HG03039 (cell line): ENCODE measurements around the gene CMIP.

ENCODE experiments used
- ATAC-seq: cut with Tn5 transposase; IDR thresholded peaks from one replicate; pipeline ENCODE4 v1.9.1; 2021; ENCODE audit warnings: mild to moderate bottlenecking, moderate library complexity; ENCODE audit not compliant: unreplicated experiment

Gene CMIP

DNA sequence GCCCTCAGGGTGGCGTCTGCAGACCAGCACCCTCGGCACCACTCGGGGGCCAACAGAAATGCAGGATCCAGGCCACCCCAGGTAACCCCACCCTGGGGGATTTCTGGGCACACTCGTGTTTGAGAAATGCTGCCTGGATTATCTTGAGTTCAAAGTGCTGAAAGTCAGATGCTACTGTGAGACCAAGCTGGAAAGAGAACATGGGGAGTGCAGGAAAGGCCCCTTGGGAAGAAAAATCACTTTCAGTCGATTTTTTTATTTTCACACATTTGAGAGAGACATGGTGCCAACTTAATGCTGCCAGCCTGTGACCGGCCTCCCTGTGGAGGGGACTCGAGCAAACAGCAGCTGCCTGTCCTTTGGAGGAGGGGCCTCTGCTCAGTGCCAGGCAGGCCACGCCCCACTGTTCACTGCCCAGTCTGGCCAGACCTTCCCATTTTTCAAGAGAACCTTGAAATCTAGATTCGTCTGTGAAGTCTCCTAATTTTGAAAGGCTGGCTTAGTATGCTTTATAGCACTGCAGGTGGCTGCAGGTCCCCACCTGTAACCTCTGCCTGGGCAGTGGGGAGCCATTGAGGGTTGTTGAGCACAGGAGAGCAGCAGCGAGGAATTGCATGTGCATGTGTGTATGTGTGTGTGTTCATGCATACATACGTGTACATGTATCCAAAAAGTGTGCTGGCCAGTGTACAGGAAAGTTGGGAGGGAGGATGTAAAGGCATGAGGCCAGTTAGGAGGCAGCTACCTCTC is 263.8 kb downstream of the CMIP start:
- ATAC-seq: no peak

GRCh38 chr16:81709016-81709900 is 264.6 kb downstream of the CMIP start:
- ATAC-seq: no peak

DNA sequence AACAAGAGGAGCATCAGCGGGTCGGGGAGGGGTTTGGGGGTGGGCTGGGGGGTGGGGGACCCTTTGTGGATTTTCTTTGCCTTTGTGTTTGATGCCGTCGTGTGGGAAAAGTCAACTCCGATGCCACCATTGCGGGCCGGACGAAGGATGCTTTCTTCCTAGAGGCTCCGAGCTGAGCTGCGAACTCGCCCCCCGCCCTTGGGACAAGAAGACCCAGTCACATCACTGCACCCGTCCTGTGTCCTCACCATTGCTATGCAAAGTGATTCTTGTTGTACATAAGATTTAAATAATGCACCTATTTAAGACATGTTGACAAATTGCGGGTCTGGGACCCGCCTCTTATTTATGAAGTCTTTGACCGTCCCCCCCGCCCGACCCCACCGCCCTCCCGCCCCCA is 265.4 kb downstream of the CMIP start:
- no peak for ATAC-seq

GRCh38 chr16:81710596-81710995 is 266.0 kb downstream of the CMIP start:
- no peak for ATAC-seq

DNA sequence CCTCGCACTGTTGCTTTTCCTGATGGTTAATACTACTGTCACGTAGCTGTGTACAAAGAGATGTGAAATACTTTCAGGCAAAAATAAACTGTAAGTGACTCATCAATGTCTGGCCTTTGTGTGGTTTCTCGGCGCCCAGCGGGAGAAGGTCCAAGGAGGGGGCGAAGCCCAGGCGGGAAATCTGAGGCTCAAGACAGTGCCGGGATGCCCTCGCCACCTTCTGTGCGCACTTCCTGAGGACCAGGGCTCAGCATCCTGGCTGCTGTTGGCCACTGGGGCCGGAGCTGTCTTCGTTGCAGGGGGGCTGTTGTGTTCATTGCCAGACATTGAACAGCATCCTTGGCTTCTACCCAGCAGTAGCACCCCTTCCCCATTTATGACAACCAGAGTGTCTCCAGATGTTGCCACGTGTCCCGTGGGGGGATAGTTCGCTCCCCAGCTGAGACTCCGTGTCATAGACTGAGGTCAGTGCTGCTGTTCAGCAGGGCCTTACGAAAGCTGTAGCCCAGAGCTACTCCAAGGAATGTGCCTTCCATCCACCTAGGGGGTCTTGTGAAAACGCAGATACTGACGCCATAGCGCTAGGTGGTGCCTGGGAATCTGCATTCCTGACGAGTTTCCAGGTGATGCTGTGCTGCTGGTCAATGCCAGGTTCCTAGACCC is 267.2 kb downstream of the CMIP start:
- ATAC-seq: no peak

GRCh38 chr16:81712681-81713080 is 268.1 kb downstream of the CMIP start:
- no peak for ATAC-seq

GRCh38 chr16:81713295-81713772 is 268.7 kb downstream of the CMIP start:
- no peak for ATAC-seq

DNA sequence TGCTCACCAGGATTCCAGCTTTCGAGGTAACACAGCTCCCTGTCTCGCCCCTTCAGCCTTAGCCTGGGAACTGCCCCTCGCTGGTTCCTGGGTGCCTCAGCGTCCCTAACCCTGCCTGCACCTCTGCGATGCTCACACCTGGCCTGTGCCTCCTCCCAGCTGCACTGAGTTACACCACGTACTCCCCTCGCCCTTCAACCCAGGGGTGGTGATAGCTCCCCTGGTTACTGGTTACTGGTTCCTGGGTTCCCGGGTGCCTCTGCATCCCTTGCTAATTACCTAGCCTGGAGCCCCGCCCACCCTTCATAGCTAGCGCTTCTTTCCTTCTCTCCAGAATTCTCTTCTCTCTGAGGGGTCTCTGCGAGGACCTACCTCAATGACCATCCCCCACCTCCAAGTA is 269.2 kb downstream of the CMIP start:
- no peak for ATAC-seq

- ATAC-seq: no peak
Observed at GRCh38 chr16:81714583-81714982, 270.0 kb downstream of the CMIP start.

- peak; percentile 44 for ATAC-seq
Observed at GRCh38 chr16:81715358-81716196, 271.0 kb downstream of the CMIP start.

GRCh38 chr16:81716478-81717225 is 272.0 kb downstream of the CMIP start:
- peak; percentile 44 for ATAC-seq

DNA sequence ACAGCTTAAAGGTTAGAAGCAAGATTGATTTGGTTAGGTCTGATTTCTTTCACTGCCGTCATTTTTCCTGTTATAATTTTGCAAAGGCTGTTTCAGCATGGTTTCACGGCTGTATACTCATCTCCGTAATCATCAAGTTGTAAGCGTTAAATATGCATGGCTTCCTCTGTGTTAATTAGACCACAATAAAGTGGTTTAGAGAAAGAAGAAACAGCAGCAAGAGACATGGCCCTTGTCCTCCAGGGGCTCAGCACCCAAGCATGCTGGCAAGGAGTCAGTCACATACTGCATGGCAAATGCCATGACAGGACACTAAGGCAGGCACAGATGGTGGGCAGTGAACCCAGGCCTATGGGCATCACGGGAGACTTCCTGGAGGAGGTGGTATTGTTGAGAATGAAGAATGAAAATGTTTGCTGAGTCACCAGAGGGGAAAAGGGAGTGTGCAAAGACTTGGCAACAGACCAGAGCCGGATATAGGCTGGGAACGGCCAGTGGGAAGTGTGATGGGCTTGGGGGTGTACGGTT is 273.1 kb downstream of the CMIP start:
- ATAC-seq: no peak

DNA sequence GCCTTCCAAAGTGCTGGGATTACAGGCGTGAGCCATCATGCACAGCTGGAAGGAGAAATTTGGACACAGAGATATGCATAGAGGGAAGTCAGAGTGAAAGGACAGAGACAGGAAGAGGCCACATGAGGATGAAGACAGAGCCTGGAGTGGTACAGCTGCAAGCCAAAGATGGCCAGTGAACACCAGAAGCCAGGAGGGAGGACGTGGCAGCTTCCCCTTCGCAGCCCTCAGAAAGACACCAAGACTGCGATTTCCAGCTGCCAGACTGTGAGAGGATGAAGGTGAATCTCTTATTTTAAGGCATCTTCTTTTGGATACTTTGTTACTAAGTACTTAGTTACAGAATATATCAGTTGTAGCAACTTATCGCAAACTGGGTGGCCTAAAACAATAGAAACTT is 274.0 kb downstream of the CMIP start:
- ATAC-seq: no peak

DNA sequence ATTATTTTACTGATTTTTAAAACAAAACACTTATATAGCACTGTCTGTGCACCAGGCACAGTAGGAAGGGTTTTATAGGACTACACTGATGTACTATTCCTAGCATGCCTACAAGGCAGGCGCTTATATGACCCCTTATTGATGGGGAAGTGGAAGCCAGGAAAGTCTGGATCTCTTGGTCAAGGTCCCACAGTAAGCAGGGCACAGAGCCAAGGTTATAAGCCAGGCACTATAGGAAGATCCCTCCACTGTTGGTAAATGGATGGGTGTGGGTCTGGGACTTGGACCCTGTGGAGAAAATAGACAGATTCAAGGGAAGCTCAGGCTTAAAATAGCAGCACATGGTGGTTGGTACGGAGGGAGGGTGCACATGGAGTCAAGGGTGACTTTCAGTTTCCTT is 275.4 kb downstream of the CMIP start:
- no peak for ATAC-seq

- ATAC-seq: no peak
Observed at GRCh38 chr16:81720973-81721906, 276.6 kb downstream of the CMIP start.

DNA sequence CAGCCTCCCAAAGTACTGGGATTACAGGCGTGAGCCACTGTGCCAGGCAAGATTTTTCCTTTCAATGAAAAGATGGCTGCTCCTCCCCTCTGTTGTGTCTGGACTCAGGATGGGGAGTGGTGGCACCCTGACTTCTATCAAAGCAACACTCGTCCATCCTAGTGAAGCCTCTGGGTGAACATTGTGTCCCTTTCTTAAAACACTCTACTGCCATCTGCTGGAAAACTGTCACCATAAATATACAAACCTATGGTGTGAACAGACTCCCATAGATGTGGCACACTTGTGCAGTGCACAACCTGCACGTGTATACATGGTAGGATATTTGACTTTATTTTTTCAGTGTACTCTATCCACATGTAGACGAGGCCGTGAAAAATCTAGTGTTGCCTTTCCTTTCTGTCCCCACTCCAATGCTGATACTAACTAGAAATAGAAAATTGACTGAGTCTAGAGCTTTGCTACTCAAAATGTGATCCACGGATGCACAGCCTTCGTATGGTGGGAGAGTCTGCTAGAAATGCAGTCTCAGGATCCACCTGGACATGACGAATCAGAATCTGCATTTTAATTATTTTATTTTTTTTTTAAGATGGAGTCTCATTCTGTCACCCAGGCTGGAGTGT is 278.6 kb downstream of the CMIP start:
- ATAC-seq: no peak

DNA sequence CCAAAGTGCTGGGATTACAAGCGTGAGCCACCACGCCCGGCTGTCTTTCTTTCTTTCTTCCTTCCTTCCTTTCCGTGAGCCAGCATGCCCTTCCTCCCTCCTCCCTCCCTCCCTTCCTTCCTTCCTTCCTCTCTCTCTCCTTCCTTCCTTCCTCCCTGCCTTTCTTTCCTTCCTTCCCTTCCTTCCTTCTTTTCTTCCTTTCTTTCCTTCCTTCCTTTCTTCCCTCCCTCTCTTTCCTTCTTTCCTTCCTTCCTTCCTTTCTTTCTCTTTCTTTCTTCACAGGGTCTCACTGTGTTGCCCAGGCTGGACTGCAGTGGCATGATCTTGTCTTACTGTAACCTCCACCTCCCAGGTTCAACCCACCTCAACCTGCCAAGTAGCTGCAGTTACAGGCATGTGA is 283.8 kb downstream of the CMIP start:
- no peak for ATAC-seq

DNA sequence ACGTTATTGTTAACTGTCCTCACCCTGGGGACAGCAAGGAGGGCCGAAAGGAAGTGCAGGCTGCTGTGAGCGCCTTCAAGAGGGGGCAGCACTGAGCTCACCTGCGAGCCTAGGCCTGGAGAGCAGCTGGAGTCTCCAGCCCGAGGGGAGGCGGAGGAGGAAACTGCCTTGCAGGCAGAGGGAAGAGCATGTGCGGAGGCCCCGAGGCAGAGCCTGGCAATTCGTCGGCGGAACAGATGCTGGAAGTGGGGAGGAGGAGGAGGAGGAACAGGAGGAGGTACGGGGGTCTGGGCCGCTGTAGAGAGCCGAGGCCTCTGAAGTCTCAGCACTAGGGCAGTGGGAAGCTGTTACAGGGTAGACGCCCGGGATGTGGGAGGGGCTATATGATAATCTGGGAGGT is 284.8 kb downstream of the CMIP start:
- ATAC-seq: no peak
